HL-60 (cell line): ENCODE data around the gene NKAIN2.

ENCODE experiments used
- CTCF ChIP-seq: IDR thresholded peaks from one replicate; pipeline ENCODE4 v1.5.1; 2011; ENCODE audit warnings: low read length, control low read depth, inconsistent platforms; ENCODE audit not compliant: insufficient read depth
- POLR2AphosphoS5 ChIP-seq: IDR thresholded peaks from 2 replicates; pipeline ENCODE4 v1.6.1; 2012; ENCODE audit warnings: low read depth
- REST ChIP-seq: IDR thresholded peaks from 2 replicates; pipeline ENCODE4 v1.6.1; 2012; ENCODE audit warnings: low read depth; ENCODE audit not compliant: insufficient replicate concordance

GRCh38 chr6:124857746-124858145 is 1054.1 kb downstream of the NKAIN2 start:
- TF ChIP-seq CTCF (no peak), POLR2AphosphoS5 (no peak), REST (no peak)
